ENCODE results near the gene CCDC6. TPM values are rescaled to one million over a fixed set of nuclear protein-coding genes. Genes with fewer than 3 reads are reported as not detected.
A peak's percentile ranks its signal among the peaks of the same experiment; 100 is the strongest.

Gene CCDC6
- total and polyA plus RNA-seq, 2 of the 8 experiments (the other 6 are each of a cell fraction or from before 2014, with no cell fraction given), result 42.2 to 74.4 TPM

DNA sequence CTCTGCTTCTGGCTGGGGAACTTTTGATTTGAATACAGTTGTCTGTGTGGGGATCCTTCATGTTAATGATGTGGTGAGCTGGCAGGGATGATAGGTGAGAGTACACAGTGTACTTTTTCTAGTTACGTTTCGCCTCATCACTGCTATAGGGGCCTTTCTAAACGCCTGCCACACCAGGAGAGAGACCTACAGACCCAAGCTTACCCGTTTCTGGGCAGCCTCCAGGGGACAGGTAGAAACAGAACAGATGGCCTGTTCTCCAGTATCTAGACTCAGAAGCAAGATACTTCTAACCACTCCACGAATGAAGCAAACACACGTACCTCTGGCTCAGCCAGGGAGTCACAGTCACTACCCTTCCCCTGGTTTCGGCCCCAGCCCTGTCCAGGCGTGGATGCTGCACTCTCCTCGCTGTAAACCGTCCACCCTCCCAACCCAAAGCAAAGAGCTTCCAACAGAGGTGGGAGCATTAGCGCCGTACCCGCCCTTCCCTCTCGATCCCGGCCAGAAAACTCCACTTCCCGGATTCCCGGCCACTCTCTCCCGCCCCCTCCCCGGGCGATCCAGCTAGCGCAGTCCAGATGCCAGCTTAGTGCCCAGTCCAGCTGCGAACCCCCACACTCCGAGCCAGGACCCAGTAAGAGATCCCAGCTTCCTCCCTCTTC, 1.2 kb downstream of the CCDC6 start:
- H3K14ac ChIP-seq (ENCODE audit: insufficient read length), result no peak overlapping the region
- no peaks in the 10 kb centered on the region for H3K9me3 ChIP-seq (ENCODE audit: insufficient read depth in 2 of 2, low read depth in 1 of 2, low read length in 1 of 2)
- H3K4ac ChIP-seq (replicated peaks; ENCODE audit: insufficient read length, low read depth, low read length), result no peak overlapping the region
- TF ChIP-seq YY1 (IDR thresholded peaks at IDR 0.05; ENCODE audit: low read depth, low read length) (0 out of 2 replicates have a peak, but pooled peaks have one; percentile 26), SP1 (IDR thresholded peaks at IDR 0.05; ENCODE audit: low read depth, low read length) (no peak), ASH2L (IDR thresholded peaks at IDR 0.05; ENCODE audit: low read length) (peak; percentile 52), SIN3A (conservative IDR thresholded peaks at IDR 0.05 in 1 of 2, IDR thresholded peaks at IDR 0.05 in 1 of 2; ENCODE audit: low read depth in 1 of 2, low read length in 2 of 2) (peak in 1 of 2 experiments; percentile 60; a peak in 2 of 4 replicates), RBBP5 (IDR thresholded peaks at IDR 0.05; ENCODE audit: borderline replicate concordance, low read depth, low read length) (peak; percentile 26; the same call in 1 of the 2 replicates)
- peak overlapping the region; percentile 82; the same call in 1 of the 2 replicates for H4K8ac ChIP-seq (ENCODE audit: extremely low read depth, insufficient read depth, low read length)
- peak overlapping the region; percentile 65; the same call in 1 of the 2 replicates for H2BK12ac ChIP-seq (ENCODE audit: low read depth, low read length)
- WGBS, 2 experiments (ENCODE audit: extremely low coverage in 1 of 2, insufficient coverage in 1 of 2, insufficient read length in 1 of 2, insufficient replicate concordance in 2 of 2, low coverage in 1 of 2, low lambda C conversion rate in 2 of 2, missing lambda C conversion rate in 1 of 2), result 3% methylated on average over 18 of the region's 23 CpGs; no CpG with 5 or more reads in 1 of the 2 experiments
- peaks cover 5% of the 10 kb centered on the region for H3K79me1 ChIP-seq (ENCODE audit: low read depth, low read length)
- no peak overlapping the region for H2BK20ac ChIP-seq (ENCODE audit: low read length)
- H3K56ac ChIP-seq (replicated peaks; ENCODE audit: insufficient read length, low read depth, low read length), result peak overlapping the region; percentile 89
- ChIA-PET CTCF (ENCODE audit: partially characterized antibody) (interaction anchor here (0.6 to 4.9 kb wide), 27 partner anchors 11 to 280 kb away, joined by 3 to 34 read pairs (median 4); no protein-coding TSS in a partner anchor), POLR2A (ENCODE audit: partially characterized antibody) (interaction anchor here (0.7 to 7.8 kb wide), 16 partner anchors 10 to 196 kb away, joined by 3 to 90 read pairs (median 4); partner anchors contain the start of gene SLC16A9)
- H2BK120ac ChIP-seq (replicated peaks; ENCODE audit: low read depth, low read length), result no peak overlapping the region
- no peak overlapping the region for H2AK5ac ChIP-seq (ENCODE audit: low read depth, low read length)
- peak overlapping the region; percentile 81 to 93 (median 84) for H3K9ac ChIP-seq (replicated peaks in 1 of 4; ENCODE audit: extremely low read depth in 1 of 4, low read depth in 3 of 4, low read length in 3 of 4)
- H3K79me2 ChIP-seq (ENCODE audit: control insufficient read depth in 1 of 2, insufficient read depth in 2 of 2, low read length in 2 of 2), result peaks cover 43 to 59% of the 10 kb centered on the region in 2 experiments
- FAIRE-seq, result no peak
- peak overlapping the region; percentile 81 to 98 (median 95) for H3K4me3 ChIP-seq (ENCODE audit: extremely low read depth in 1 of 4, insufficient read depth in 2 of 4, low read depth in 3 of 4, low read length in 4 of 4)
- peaks cover 22 to 27% of the 10 kb centered on the region in 2 experiments for H4K20me1 ChIP-seq (replicated peaks in 1 of 2; ENCODE audit: control insufficient read depth in 1 of 2, insufficient read depth in 2 of 2, low read length in 2 of 2)
- H4K5ac ChIP-seq (ENCODE audit: insufficient read length, low read depth, low read length), result no peak overlapping the region
- peak overlapping the region; percentile 79 to 98 for H3K4me2 ChIP-seq (ENCODE audit: insufficient read depth in 1 of 2, low read depth in 2 of 2, low read length in 2 of 2)
- peaks cover 8 to 19% (median 13%) of the 10 kb centered on the region in 4 experiments for H3K4me1 ChIP-seq (replicated peaks in 1 of 4; ENCODE audit: control insufficient read depth in 3 of 4, insufficient read depth in 4 of 4, low read length in 3 of 4)
- H3K18ac ChIP-seq (ENCODE audit: extremely low read depth, low read length), result peak overlapping the region; percentile 81; the same call in 1 of the 2 replicates
- no peak overlapping the region for H2AFZ ChIP-seq (ENCODE audit: low read length)
- H3K27me3 ChIP-seq (replicated peaks in 1 of 4; ENCODE audit: control insufficient read depth in 3 of 4, extremely low read depth in 1 of 4, insufficient read depth in 3 of 4, low read length in 3 of 4), result no peaks in the 10 kb centered on the region
- H4K91ac ChIP-seq (replicated peaks; ENCODE audit: insufficient read length, low read length), result peak overlapping the region; percentile 78
- peaks cover 16% of the 10 kb centered on the region for H3K23me2 ChIP-seq (ENCODE audit: low read depth, low read length)
- peak overlapping the region; percentile 74; the same call in 1 of the 2 replicates for H3K27ac ChIP-seq (ENCODE audit: low read depth, low read length)
- H2BK5ac ChIP-seq (ENCODE audit: low read depth, low read length), result peak overlapping the region; percentile 84
- H2BK15ac ChIP-seq (ENCODE audit: low read length), result peak overlapping the region; percentile 83; the same call in 1 of the 2 replicates
- H3K23ac ChIP-seq (ENCODE audit: insufficient read length), result no peak overlapping the region
- DNase-seq (ENCODE audit: low read depth in 1 of 2, low spot score in 2 of 2), result peak in 1 of 2 experiments; percentile 70
- H3K36me3 ChIP-seq (ENCODE audit: control insufficient read depth in 2 of 4, insufficient read depth in 4 of 4, low read length in 3 of 4), result no peaks in the 10 kb centered on the region

Data from H1 (cell line).